NB4 (cell line): Measurements from ENCODE around the gene INPP1.

Experiments used
- MYC ChIP-seq: IDR thresholded peaks from 2 replicates; pipeline ENCODE4 v1.6.1; 2011; ENCODE audit warnings: low read depth, low read length
- POLR2A ChIP-seq: IDR thresholded peaks from 2 replicates; pipeline ENCODE4 v1.6.1; 2011; ENCODE audit warnings: mild to moderate bottlenecking; ENCODE audit not compliant: insufficient read length; ENCODE audit errors: extremely low read depth
- TF ChIP-seq, protein P1 (sequence below): IDR thresholded peaks from one replicate; pipeline ENCODE4 v1.5.1; 2012; ENCODE audit warnings: low read depth, low read length
- TF ChIP-seq, protein P2 (sequence below): IDR thresholded peaks from 2 replicates; pipeline ENCODE4 v1.6.1; 2011; ENCODE audit warnings: low read depth, low read length

GRCh38 chr2:190405070-190405469, 61.7 kb downstream of the INPP1 start:
- TF ChIP-seq, protein P1, sequence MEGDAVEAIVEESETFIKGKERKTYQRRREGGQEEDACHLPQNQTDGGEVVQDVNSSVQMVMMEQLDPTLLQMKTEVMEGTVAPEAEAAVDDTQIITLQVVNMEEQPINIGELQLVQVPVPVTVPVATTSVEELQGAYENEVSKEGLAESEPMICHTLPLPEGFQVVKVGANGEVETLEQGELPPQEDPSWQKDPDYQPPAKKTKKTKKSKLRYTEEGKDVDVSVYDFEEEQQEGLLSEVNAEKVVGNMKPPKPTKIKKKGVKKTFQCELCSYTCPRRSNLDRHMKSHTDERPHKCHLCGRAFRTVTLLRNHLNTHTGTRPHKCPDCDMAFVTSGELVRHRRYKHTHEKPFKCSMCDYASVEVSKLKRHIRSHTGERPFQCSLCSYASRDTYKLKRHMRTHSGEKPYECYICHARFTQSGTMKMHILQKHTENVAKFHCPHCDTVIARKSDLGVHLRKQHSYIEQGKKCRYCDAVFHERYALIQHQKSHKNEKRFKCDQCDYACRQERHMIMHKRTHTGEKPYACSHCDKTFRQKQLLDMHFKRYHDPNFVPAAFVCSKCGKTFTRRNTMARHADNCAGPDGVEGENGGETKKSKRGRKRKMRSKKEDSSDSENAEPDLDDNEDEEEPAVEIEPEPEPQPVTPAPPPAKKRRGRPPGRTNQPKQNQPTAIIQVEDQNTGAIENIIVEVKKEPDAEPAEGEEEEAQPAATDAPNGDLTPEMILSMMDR = no peak
- TF ChIP-seq POLR2A = no peak
- TF ChIP-seq MYC = no peak
- TF ChIP-seq, protein P2, sequence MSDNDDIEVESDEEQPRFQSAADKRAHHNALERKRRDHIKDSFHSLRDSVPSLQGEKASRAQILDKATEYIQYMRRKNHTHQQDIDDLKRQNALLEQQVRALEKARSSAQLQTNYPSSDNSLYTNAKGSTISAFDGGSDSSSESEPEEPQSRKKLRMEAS = no peak
